Lower leg skin (tissue), 3 donors: ENCODE results near the gene PPM1L.

Experiments
- CTCF ChIP-seq, 3 donors: fragments of 450-650 bp; IDR thresholded peaks; one replicate each; pipeline ENCODE4 v1.5.1; 2016; ENCODE audit warnings: antibody characterized with exemption in 3 of 3, mild to moderate bottlenecking in 3 of 3, moderate library complexity in 2 of 3
- POLR2A ChIP-seq, 2 donors: fragments of 450-650 bp; IDR thresholded peaks; one replicate each; pipeline ENCODE4 v1.6.1; 2016 to 2017; ENCODE audit warnings: antibody characterized with exemption in 2 of 2, mild to moderate bottlenecking in 1 of 2, moderate library complexity in 1 of 2

DNA sequence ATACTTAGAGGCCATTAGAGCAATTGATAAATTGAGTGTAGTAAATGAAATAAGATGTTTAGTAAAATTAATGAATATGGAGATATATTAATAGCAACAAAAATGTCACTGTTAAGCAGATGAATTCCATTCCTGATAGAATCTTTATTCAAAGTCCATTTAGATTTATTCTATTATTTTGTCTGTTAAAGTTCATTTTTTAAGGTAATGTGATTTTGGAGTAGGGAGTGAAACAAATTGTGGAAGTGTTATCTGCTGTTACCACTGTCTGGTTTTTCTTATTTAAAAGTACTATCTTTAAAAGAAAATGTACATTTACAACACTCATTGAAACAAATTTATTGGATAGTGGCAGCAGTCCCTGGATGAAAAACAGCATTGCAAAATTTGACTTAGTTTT is 70.4 kb downstream of the PPM1L start:
- TF ChIP-seq POLR2A (IDR thresholded peaks at IDR 0.05) (no peak), CTCF (IDR thresholded peaks at IDR 0.05) (no peak)
